Endothelial cell of umbilical vein (primary cell): ENCODE data around the gene GCAT. TPM values are rescaled to one million over a fixed set of nuclear protein-coding genes. Genes with fewer than 3 reads are reported as not detected.

Experiments used
- BruUV-seq: library from RNA; stranded (reverse); fragments of 400-500 nt; replicated peaks from 2 replicates; lab custom pipeline; 2021; lab: Mats Ljungman, UMichigan
- CTCF ChIA-PET: fragments of 300-600, 350-600 bp; sonication (Branson Sonifier 250); formaldehyde crosslinking; loops from one replicate; lab custom pipeline; 2021; ENCODE audit warnings: antibody characterized with exemption, inconsistent platforms; lab: Charles Lee
- POLR2A ChIA-PET: fragments of 300-600, 350-600 bp; sonication (Branson Sonifier 250); formaldehyde crosslinking; loops from one replicate; lab custom pipeline; 2021; ENCODE audit warnings: antibody characterized with exemption, inconsistent platforms; lab: Charles Lee
- DNase-seq: peaks from one replicate; pipeline ENCODE4 v3.0.0-alpha.2; 2011; ENCODE audit warnings: low read depth, low spot score
- FAIRE-seq: peaks from 2 replicates; lab custom pipeline; 2011; peaks lifted over from hg19 to GRCh38; lab: Jason Lieb, UNC
- H2AFZ ChIP-seq: 2 replicates; pipeline ENCODE4 v1.6.0; 2012; ENCODE audit warnings: low read depth, low read length, control low read depth, inconsistent platforms
- H3K27ac ChIP-seq: 2 replicates; pipeline ENCODE4 v1.5.1; 2011; ENCODE audit warnings: low read depth, mild to moderate bottlenecking, control low read depth, low read length, moderate library complexity; ENCODE audit not compliant: insufficient read depth
- H3K27me3 ChIP-seq, 2 experiments: 2 replicates each; pipeline versions ENCODE4 v1.6.0 to v1.6.1; 2011; ENCODE audit warnings: low read length in 2 of 2, mixed read lengths in 1 of 2; ENCODE audit not compliant: control insufficient read depth in 2 of 2, insufficient read depth in 2 of 2
- H3K36me3 ChIP-seq, 2 experiments: 2 replicates in 1 of 2; 3 replicates in 1 of 2; pipeline ENCODE4 v1.5.1; 2011; ENCODE audit warnings: low read length in 2 of 2, mild to moderate bottlenecking in 1 of 2, moderate library complexity in 1 of 2; ENCODE audit not compliant: control insufficient read depth in 2 of 2, insufficient read depth in 2 of 2; ENCODE audit errors: extremely low read depth in 1 of 2
- H3K4me1 ChIP-seq: 3 replicates; pipeline ENCODE4 v1.5.1; 2011; ENCODE audit warnings: mild to moderate bottlenecking, low read length; ENCODE audit not compliant: control insufficient read depth, insufficient read depth; ENCODE audit errors: extremely low read depth
- H3K4me2 ChIP-seq: 2 replicates; pipeline ENCODE4 v1.6.1; 2011; ENCODE audit warnings: low read length, control low read depth, mixed read lengths; ENCODE audit not compliant: insufficient read depth
- H3K4me3 ChIP-seq, 3 experiments: fragments of 200-600 bp in 1 of 3; sonication (generic), shearing (Covaris generic) in 1 of 3; replicated peaks in 1 of 3; 2 replicates each; pipeline ENCODE4 v1.5.1; 2011 to 2016; ENCODE audit warnings: control low read depth in 3 of 3, low read length in 3 of 3, mild to moderate bottlenecking in 2 of 3, inconsistent platforms in 1 of 3, low read depth in 1 of 3, moderate library complexity in 1 of 3; ENCODE audit not compliant: insufficient read depth in 1 of 3
- H3K79me2 ChIP-seq: 2 replicates; pipeline ENCODE4 v1.6.0; 2012; ENCODE audit warnings: low read length, inconsistent platforms; ENCODE audit not compliant: control insufficient read depth, insufficient read depth
- H3K9ac ChIP-seq: replicated peaks from 2 replicates; pipeline ENCODE3; 2011; ENCODE audit warnings: low read length, control low read depth; ENCODE audit not compliant: insufficient read depth; ENCODE audit errors: extremely low read depth
- H3K9me1 ChIP-seq: replicated peaks from 3 replicates; pipeline ENCODE4 v1.6.0; 2011; ENCODE audit warnings: mild to moderate bottlenecking, low read length; ENCODE audit not compliant: control insufficient read depth, insufficient read depth; ENCODE audit errors: extremely low read depth
- H3K9me3 ChIP-seq: replicated peaks from 2 replicates; pipeline ENCODE4 v1.5.1; 2012; ENCODE audit warnings: low read length, inconsistent platforms; ENCODE audit not compliant: control insufficient read depth, insufficient read depth
- H4K20me1 ChIP-seq: replicated peaks from 2 replicates; pipeline ENCODE3; 2011; ENCODE audit warnings: mild to moderate bottlenecking, low read length; ENCODE audit not compliant: control insufficient read depth, insufficient read depth; ENCODE audit errors: extremely low read depth
- EZH2 ChIP-seq: IDR thresholded peaks from 2 replicates; pipeline ENCODE4 v1.6.1; 2012; ENCODE audit warnings: borderline replicate concordance, low read depth, mild to moderate bottlenecking, moderate library complexity, low read length, inconsistent platforms; ENCODE audit not compliant: severe bottlenecking
- FOS ChIP-seq: IDR thresholded peaks from 2 replicates; pipeline ENCODE4 v1.6.1; 2011; ENCODE audit warnings: mild to moderate bottlenecking, low read length, moderate library complexity, borderline replicate concordance; ENCODE audit not compliant: insufficient read depth
- POLR2A ChIP-seq: IDR thresholded peaks from 2 replicates; pipeline ENCODE4 v1.6.1; 2012; ENCODE audit warnings: low read depth, mild to moderate bottlenecking, control low read depth, low read length
- POLR2AphosphoS5 ChIP-seq: IDR thresholded peaks from 2 replicates; pipeline ENCODE4 v1.6.1; 2012; ENCODE audit warnings: low read depth, mild to moderate bottlenecking, control low read depth, low read length, moderate library complexity; ENCODE audit not compliant: insufficient read depth
- dilution Hi-C: fragments of 300-500 bp; cut with MboI; formaldehyde crosslinking; loops from one replicate; pipeline ENCODE4 v1.15.0; 2019; ENCODE audit warnings: low sequenced_read_pairs; ENCODE audit not compliant: extremely low pct_ligation_motif_present
- intact Hi-C: fragments of 100-400 bp; cut with micrococcal nuclease; formaldehyde crosslinking; loops from one replicate; pipeline ENCODE4 v1.10.0; 2022
- polyA plus RNA-seq, 4 experiments: library from polyadenylated mRNA; depleted of rRNA in 3 of 4; stranded (reverse) in 3 of 4; unstranded in 1 of 4; fragments of >200 nt; gene quantifications; 2 replicates each; pipeline versions ENCODE4 v1.2.1 to v1.2.3, GENCODE V29; 2011 to 2012; ENCODE audit warnings: missing spikeins in 1 of 4
- total RNA-seq: library from RNA; stranded (reverse); gene quantifications from 2 replicates; pipeline ENCODE4 v1.2.3, GENCODE V29; 2021
- TF ChIP-seq, protein P1 (sequence below), 2 donors: IDR thresholded peaks; 1 replicate in 1 of 2; 2 replicates in 1 of 2; pipeline ENCODE4 v1.5.1; 2011; ENCODE audit warnings: low read length in 2 of 2, mild to moderate bottlenecking in 2 of 2, moderate library complexity in 2 of 2, control low read depth in 1 of 2, inconsistent platforms in 1 of 2, low read depth in 1 of 2; ENCODE audit not compliant: insufficient read depth in 1 of 2; ENCODE audit errors: extremely low read depth in 1 of 2
- TF ChIP-seq, protein P2 (sequence below): IDR thresholded peaks from 2 replicates; pipeline ENCODE4 v1.6.1; 2011; ENCODE audit not compliant: insufficient read depth, insufficient read length

Gene GCAT
- total and polyA plus RNA-seq, 2 donors (not counting 3 experiments of a cell fraction or from before 2014, with no cell fraction given): 19.7 TPM

DNA sequence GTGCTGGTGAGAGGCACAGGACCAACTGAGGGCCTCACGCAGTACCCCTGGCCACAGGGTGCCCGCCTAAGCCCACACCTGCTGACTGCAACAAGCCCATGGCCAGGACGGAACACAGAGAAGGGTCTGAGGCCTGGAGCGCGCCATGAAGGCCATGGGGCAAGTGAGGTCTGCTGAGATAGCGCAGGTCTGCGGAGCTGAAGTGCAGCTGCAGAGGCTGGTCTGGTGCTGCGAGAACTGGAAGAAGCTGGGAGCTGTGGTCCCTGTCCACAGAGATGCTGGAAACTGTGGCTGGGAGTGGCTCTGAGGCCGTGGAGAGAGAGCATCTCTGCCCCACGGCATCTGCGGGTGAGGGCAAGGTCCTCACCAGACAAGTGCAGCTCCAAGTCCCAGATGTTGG lies 23.7 kb downstream of the GCAT start:
- FAIRE-seq: no peak
- POLR2A ChIA-PET: no interaction called here
- Histone ChIP-seq H3K4me3 (no peak overlapping the region), H3K9me3 (no peaks in the 10 kb centered on the region), H3K4me1 (no peaks in the 10 kb centered on the region), H3K36me3 (peaks cover 7 to 36% of the 10 kb centered on the region in 2 experiments), H3K4me2 (no peak overlapping the region), H3K27me3 (no peaks in the 10 kb centered on the region), H4K20me1 (no peaks in the 10 kb centered on the region), H3K9me1 (no peaks in the 10 kb centered on the region), H3K9ac (no peak overlapping the region), H3K27ac (no peak overlapping the region), H2AFZ (no peak overlapping the region), H3K79me2 (no peaks in the 10 kb centered on the region)
- BruUV-seq: no TSS peak
- TF ChIP-seq, protein P1, sequence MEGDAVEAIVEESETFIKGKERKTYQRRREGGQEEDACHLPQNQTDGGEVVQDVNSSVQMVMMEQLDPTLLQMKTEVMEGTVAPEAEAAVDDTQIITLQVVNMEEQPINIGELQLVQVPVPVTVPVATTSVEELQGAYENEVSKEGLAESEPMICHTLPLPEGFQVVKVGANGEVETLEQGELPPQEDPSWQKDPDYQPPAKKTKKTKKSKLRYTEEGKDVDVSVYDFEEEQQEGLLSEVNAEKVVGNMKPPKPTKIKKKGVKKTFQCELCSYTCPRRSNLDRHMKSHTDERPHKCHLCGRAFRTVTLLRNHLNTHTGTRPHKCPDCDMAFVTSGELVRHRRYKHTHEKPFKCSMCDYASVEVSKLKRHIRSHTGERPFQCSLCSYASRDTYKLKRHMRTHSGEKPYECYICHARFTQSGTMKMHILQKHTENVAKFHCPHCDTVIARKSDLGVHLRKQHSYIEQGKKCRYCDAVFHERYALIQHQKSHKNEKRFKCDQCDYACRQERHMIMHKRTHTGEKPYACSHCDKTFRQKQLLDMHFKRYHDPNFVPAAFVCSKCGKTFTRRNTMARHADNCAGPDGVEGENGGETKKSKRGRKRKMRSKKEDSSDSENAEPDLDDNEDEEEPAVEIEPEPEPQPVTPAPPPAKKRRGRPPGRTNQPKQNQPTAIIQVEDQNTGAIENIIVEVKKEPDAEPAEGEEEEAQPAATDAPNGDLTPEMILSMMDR (IDR thresholded peaks at IDR 0.05; ENCODE audit: extremely low read depth in 1 of 2, insufficient read depth in 1 of 2, low read depth in 1 of 2, low read length in 2 of 2): no peak
- TF ChIP-seq EZH2 (no peak), FOS (no peak), POLR2A (no peak), POLR2AphosphoS5 (no peak)
- TF ChIP-seq, protein P2, sequence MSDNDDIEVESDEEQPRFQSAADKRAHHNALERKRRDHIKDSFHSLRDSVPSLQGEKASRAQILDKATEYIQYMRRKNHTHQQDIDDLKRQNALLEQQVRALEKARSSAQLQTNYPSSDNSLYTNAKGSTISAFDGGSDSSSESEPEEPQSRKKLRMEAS: no peak
- no peak for DNase-seq
- intact Hi-C loops (no loop called here), dilution Hi-C loops (no loop called here)
- CTCF ChIA-PET: interaction anchor here (1.7 to 3.8 kb wide), 2 partner anchors 13 to 32 kb away, joined by 4 to 22 read pairs; no protein-coding TSS in a partner anchor
